Stomach (tissue), 9 donors: Measurements from ENCODE around the gene TEAD1. TPM values are rescaled to one million over a fixed set of nuclear protein-coding genes. Genes with fewer than 3 reads are reported as not detected.

Experiments used
- DNase-seq, 2 donors: peaks; one replicate each; pipeline versions ENCODE4 v3.0.0 to v3.0.0-alpha.2; 2013 to 2019
- H3K27ac ChIP-seq, 5 donors: fragments of 200-600 bp in 4 of 5; sonication (generic) in 4 of 5; one replicate each; pipeline ENCODE4 v1.5.1; 2013 to 2019; ENCODE audit warnings: mild to moderate bottlenecking in 1 of 5, moderate library complexity in 1 of 5
- H3K27me3 ChIP-seq, 3 donors: fragments of 200-600 bp; sonication (generic); one replicate each; pipeline ENCODE4 v1.5.1; 2017 to 2019; ENCODE audit warnings: mixed run types in 1 of 3
- H3K36me3 ChIP-seq, 4 donors: fragments of 200-600 bp; sonication (generic); 1 replicate in 3 of 4; 2 replicates in 1 of 4; pipeline ENCODE4 v1.5.1; 2016 to 2019
- H3K4me1 ChIP-seq, 4 donors: fragments of 200-600 bp; sonication (generic); one replicate each; pipeline ENCODE4 v1.5.1; 2016 to 2019
- H3K4me3 ChIP-seq, 4 donors: fragments of 200-600 bp; sonication (generic) in 3 of 4; one replicate each; pipeline ENCODE4 v1.5.1; 2016 to 2019; ENCODE audit warnings: mild to moderate bottlenecking in 1 of 4
- H3K9me3 ChIP-seq, 4 donors: fragments of 200-600 bp; sonication (generic); one replicate each; pipeline ENCODE4 v1.5.1; 2016 to 2019
- EP300 ChIP-seq: sonication (generic); formaldehyde crosslinking; IDR thresholded peaks from one replicate; pipeline ENCODE4 v1.6.1; 2017; ENCODE audit warnings: antibody characterized with exemption
- POLR2A ChIP-seq, 4 donors: fragments of 450-650 bp; IDR thresholded peaks; one replicate each; pipeline ENCODE4 v1.6.1; 2016; ENCODE audit warnings: antibody characterized with exemption in 4 of 4, control low read depth in 2 of 4, mild to moderate bottlenecking in 1 of 4, moderate library complexity in 1 of 4
- POLR2AphosphoS5 ChIP-seq, 3 donors: sonication (generic); formaldehyde crosslinking; IDR thresholded peaks; one replicate each; pipeline ENCODE4 v1.6.1; 2016; ENCODE audit warnings: antibody characterized with exemption in 3 of 3
- WGBS, 5 donors: extraction: QIAGEN DNeasy Blood & Tissue Kit in 3 of 5; methylation state at CpG; one replicate each; pipeline versions ENCODE4 v1.1.5 to v1.1.7; 2013 to 2018; 5-methylcytosine and 5-hydroxymethylcytosine counted together
- intact Hi-C: fragments of 100-400 bp; cut with DNase I; formaldehyde crosslinking; loops from one replicate; pipeline ENCODE4 v1.15.1; 2023; ENCODE audit warnings: low total_unique reads
- polyA plus RNA-seq, 3 donors: library from polyadenylated mRNA; stranded (reverse); fragments of 200-250 nt; gene quantifications; one replicate each; pipeline ENCODE4 v1.2.3, GENCODE V29; 2013
- total RNA-seq, 5 donors: library from RNA; depleted of rRNA; stranded (reverse); fragments of >200 nt; gene quantifications; one replicate each; pipeline versions ENCODE4 v1.1.0 to v1.2.3, GENCODE V29; 2014 to 2016
- TF ChIP-seq, protein P1 (sequence below), 7 experiments: fragments of 450-650 bp in 4 of 7; fragments of 200-600 bp in 3 of 7; sonication (generic) in 3 of 7; IDR thresholded peaks; one replicate each; pipeline ENCODE4 v1.5.1; 2016 to 2019; ENCODE audit warnings: antibody characterized with exemption in 7 of 7, control low read depth in 2 of 7, mild to moderate bottlenecking in 1 of 7
- donor health status: healthy with polysubstance abuse.
- donor health status: Bipolar disorder and iron deficiency.
- donor health status: healthy.

Gene TEAD1
- total and polyA plus RNA-seq, 8 donors, result 4.9 to 133 (median 65.2) TPM

DNA sequence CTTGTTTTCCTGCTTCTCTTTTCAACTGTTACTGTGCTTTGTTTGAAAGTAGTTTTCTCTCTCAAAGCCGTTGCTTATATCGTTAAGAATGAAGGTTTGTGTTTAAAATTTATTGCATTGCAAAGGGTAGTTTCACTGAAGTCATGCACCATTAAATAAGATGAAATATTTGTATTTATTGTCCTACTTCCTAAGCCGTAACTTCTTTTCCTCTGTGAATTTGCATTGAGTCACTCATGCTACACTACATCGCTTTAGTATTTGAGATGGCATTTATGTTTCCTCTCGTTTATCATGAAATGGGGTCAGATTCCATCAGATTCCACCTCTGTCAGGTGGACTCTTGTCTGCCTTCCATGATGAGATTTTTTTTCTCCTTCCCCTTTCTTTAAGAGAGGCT is 269.1 kb downstream of the TEAD1 start:
- Histone ChIP-seq H3K4me1 (no peaks in the 10 kb centered on the region), H3K4me3 (no peak overlapping the region), H3K36me3 (peaks cover 11 to 51% (median 47%) of the 10 kb centered on the region in 4 donors), H3K27ac (no peak overlapping the region), H3K9me3 (peaks cover 0 to 11% (median 0%) of the 10 kb centered on the region in 4 donors), H3K27me3 (no peaks in the 10 kb centered on the region)
- DNase-seq, result no peak
- TF ChIP-seq POLR2A (IDR thresholded peaks at IDR 0.05) (no peak), POLR2AphosphoS5 (IDR thresholded peaks at IDR 0.05) (no peak), EP300 (no peak)
- TF ChIP-seq, protein P1, sequence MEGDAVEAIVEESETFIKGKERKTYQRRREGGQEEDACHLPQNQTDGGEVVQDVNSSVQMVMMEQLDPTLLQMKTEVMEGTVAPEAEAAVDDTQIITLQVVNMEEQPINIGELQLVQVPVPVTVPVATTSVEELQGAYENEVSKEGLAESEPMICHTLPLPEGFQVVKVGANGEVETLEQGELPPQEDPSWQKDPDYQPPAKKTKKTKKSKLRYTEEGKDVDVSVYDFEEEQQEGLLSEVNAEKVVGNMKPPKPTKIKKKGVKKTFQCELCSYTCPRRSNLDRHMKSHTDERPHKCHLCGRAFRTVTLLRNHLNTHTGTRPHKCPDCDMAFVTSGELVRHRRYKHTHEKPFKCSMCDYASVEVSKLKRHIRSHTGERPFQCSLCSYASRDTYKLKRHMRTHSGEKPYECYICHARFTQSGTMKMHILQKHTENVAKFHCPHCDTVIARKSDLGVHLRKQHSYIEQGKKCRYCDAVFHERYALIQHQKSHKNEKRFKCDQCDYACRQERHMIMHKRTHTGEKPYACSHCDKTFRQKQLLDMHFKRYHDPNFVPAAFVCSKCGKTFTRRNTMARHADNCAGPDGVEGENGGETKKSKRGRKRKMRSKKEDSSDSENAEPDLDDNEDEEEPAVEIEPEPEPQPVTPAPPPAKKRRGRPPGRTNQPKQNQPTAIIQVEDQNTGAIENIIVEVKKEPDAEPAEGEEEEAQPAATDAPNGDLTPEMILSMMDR (IDR thresholded peaks at IDR 0.05), result no peak
- WGBS, 5 donors, result 87 to 94% (median 91%) methylated on average over 5 of the region's 5 CpGs
- intact Hi-C loops, result no loop called here

DNA sequence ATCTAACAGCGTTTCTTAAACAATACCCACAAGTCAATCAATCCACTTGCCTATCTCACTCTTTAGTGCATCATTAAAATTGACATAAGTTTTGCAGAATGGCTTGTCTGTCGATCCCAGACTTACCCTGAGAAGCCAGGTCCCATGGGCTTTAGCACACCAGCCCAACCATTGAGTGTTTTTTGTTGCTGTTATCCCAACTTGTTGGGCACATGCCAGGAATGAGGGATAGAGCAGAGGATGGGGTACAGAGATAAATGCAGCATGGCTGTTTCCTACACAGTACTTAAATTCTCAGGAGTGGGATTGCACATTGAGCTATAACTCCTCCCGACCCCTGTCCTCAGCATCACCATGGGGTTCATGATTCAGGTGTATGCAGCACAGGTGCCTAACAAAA is 270.7 kb downstream of the TEAD1 start:
- Histone ChIP-seq H3K9me3 (peaks cover 0 to 11% (median 0%) of the 10 kb centered on the region in 4 donors), H3K4me1 (no peaks in the 10 kb centered on the region), H3K27ac (no peak overlapping the region), H3K36me3 (peaks cover 11 to 36% (median 32%) of the 10 kb centered on the region in 4 donors), H3K27me3 (no peaks in the 10 kb centered on the region), H3K4me3 (no peak overlapping the region)
- intact Hi-C loops, result no loop called here
- 78 to 92% (median 80%) methylated on average over 3 of the region's 3 CpGs for WGBS, 5 donors
- no peak for DNase-seq
- no peak for TF ChIP-seq POLR2AphosphoS5 (IDR thresholded peaks at IDR 0.05)
- no peak for TF ChIP-seq EP300

DNA sequence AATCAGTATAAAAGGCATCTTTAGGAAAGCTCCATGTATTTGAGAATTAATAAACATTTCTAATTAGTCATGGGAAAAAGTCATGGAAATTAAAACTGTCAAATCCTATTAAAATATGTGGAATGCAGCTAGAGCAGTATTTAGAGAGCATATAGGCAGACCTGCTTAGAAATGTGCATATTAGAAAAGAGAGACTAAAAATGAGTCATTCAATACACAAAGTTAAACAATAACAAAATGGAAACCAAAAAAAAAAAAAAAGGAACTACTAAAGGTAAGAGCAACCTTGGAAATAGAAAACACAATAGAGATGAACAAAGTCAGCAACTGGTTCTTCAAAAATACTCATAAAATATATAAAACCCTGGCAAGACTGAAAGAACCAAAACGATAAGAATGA is 275.2 kb downstream of the TEAD1 start:
- WGBS, 5 donors, result 48 to 86% (median 72%) methylated on average over 1 of the region's 1 CpG
- intact Hi-C loops, result no loop called here
- no peak overlapping the region for H3K4me3 ChIP-seq
- no peaks in the 10 kb centered on the region for H3K27me3 ChIP-seq
- no peaks in the 10 kb centered on the region for H3K36me3 ChIP-seq
- no peak for DNase-seq
- peaks cover 0 to 26% (median 9%) of the 10 kb centered on the region in 4 donors for H3K9me3 ChIP-seq
- TF ChIP-seq, protein P1 (IDR thresholded peaks at IDR 0.05), result no peak
- no peak for TF ChIP-seq POLR2AphosphoS5 (IDR thresholded peaks at IDR 0.05)
- no peak for TF ChIP-seq POLR2A (IDR thresholded peaks at IDR 0.05)
- no peak for TF ChIP-seq EP300
- H3K27ac ChIP-seq, result no peak overlapping the region
- no peaks in the 10 kb centered on the region for H3K4me1 ChIP-seq

DNA sequence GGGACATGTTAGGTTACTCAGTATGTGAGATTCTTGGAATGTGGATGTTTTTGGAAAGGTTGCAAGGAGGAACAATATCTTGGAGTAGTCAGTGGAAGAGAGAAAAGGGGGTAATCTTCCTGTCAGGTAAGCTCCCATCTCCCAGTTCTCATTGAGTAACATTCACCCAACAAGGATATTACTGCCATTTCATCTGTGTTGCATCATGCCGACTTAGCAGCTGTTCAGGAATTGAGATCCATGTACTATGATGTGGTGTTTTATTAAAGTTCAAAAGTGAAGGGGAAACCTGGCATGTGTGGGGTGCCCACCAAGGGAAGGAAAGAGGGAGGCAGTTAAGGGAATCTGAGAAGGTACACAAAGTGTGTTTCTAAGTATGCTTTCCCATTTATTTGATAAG is 276.4 kb downstream of the TEAD1 start:
- H3K36me3 ChIP-seq, result no peaks in the 10 kb centered on the region
- TF ChIP-seq POLR2A (IDR thresholded peaks at IDR 0.05) (no peak), POLR2AphosphoS5 (IDR thresholded peaks at IDR 0.05) (no peak), EP300 (no peak)
- TF ChIP-seq, protein P1 (IDR thresholded peaks at IDR 0.05), result no peak
- no peak for DNase-seq
- no peaks in the 10 kb centered on the region for H3K4me1 ChIP-seq
- H3K27me3 ChIP-seq, result no peaks in the 10 kb centered on the region
- intact Hi-C loops, result no loop called here
- H3K4me3 ChIP-seq, result no peak overlapping the region
- H3K9me3 ChIP-seq, result peaks cover 0 to 26% (median 9%) of the 10 kb centered on the region in 4 donors
- no peak overlapping the region for H3K27ac ChIP-seq
- 94 to 97% (median 96%) methylated on average over 1 of the region's 1 CpG for WGBS, 5 donors

DNA sequence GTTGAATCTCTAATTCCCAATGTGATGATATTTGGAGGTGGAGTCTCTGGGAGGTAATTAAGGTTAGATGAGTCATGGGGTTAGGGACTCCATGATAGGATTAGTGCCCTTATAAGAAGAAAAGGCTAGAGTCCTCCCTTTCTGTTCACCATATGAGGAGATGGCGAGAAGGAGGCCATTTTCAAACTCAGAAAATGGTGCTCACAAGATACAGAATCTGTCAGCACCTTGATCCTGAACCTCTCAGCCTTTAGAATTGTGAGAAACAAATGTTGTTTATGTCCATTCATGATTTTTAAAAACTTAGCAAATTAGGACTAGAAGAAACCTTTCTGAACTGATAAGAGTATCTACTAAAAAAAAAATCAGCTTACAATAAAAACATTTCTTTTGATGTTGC is 277.2 kb downstream of the TEAD1 start:
- intact Hi-C loops, result no loop called here
- Histone ChIP-seq H3K36me3 (no peaks in the 10 kb centered on the region), H3K9me3 (peaks cover 0 to 24% (median 9%) of the 10 kb centered on the region in 4 donors), H3K27ac (no peak overlapping the region), H3K4me3 (no peak overlapping the region), H3K4me1 (no peaks in the 10 kb centered on the region), H3K27me3 (no peaks in the 10 kb centered on the region)
- WGBS, 5 donors, result 81 to 96% (median 95%) methylated on average over 1 of the region's 1 CpG
- no peak for DNase-seq
- TF ChIP-seq EP300, result no peak
- TF ChIP-seq, protein P1 (IDR thresholded peaks at IDR 0.05), result no peak
